ENCODE data around the gene ADGRD1. TPM values are rescaled to one million over a fixed set of nuclear protein-coding genes. Genes with fewer than 3 reads are reported as not detected.

Gene ADGRD1
- total and polyA plus RNA-seq, 2 of the 8 experiments (the other 6 are each of a cell fraction or from before 2014, with no cell fraction given) = 0.36 to 0.48 TPM

GRCh38 chr12:131152587-131152986 lies 198.9 kb downstream of the ADGRD1 start (continued):
- TF ChIP-seq, protein P1, sequence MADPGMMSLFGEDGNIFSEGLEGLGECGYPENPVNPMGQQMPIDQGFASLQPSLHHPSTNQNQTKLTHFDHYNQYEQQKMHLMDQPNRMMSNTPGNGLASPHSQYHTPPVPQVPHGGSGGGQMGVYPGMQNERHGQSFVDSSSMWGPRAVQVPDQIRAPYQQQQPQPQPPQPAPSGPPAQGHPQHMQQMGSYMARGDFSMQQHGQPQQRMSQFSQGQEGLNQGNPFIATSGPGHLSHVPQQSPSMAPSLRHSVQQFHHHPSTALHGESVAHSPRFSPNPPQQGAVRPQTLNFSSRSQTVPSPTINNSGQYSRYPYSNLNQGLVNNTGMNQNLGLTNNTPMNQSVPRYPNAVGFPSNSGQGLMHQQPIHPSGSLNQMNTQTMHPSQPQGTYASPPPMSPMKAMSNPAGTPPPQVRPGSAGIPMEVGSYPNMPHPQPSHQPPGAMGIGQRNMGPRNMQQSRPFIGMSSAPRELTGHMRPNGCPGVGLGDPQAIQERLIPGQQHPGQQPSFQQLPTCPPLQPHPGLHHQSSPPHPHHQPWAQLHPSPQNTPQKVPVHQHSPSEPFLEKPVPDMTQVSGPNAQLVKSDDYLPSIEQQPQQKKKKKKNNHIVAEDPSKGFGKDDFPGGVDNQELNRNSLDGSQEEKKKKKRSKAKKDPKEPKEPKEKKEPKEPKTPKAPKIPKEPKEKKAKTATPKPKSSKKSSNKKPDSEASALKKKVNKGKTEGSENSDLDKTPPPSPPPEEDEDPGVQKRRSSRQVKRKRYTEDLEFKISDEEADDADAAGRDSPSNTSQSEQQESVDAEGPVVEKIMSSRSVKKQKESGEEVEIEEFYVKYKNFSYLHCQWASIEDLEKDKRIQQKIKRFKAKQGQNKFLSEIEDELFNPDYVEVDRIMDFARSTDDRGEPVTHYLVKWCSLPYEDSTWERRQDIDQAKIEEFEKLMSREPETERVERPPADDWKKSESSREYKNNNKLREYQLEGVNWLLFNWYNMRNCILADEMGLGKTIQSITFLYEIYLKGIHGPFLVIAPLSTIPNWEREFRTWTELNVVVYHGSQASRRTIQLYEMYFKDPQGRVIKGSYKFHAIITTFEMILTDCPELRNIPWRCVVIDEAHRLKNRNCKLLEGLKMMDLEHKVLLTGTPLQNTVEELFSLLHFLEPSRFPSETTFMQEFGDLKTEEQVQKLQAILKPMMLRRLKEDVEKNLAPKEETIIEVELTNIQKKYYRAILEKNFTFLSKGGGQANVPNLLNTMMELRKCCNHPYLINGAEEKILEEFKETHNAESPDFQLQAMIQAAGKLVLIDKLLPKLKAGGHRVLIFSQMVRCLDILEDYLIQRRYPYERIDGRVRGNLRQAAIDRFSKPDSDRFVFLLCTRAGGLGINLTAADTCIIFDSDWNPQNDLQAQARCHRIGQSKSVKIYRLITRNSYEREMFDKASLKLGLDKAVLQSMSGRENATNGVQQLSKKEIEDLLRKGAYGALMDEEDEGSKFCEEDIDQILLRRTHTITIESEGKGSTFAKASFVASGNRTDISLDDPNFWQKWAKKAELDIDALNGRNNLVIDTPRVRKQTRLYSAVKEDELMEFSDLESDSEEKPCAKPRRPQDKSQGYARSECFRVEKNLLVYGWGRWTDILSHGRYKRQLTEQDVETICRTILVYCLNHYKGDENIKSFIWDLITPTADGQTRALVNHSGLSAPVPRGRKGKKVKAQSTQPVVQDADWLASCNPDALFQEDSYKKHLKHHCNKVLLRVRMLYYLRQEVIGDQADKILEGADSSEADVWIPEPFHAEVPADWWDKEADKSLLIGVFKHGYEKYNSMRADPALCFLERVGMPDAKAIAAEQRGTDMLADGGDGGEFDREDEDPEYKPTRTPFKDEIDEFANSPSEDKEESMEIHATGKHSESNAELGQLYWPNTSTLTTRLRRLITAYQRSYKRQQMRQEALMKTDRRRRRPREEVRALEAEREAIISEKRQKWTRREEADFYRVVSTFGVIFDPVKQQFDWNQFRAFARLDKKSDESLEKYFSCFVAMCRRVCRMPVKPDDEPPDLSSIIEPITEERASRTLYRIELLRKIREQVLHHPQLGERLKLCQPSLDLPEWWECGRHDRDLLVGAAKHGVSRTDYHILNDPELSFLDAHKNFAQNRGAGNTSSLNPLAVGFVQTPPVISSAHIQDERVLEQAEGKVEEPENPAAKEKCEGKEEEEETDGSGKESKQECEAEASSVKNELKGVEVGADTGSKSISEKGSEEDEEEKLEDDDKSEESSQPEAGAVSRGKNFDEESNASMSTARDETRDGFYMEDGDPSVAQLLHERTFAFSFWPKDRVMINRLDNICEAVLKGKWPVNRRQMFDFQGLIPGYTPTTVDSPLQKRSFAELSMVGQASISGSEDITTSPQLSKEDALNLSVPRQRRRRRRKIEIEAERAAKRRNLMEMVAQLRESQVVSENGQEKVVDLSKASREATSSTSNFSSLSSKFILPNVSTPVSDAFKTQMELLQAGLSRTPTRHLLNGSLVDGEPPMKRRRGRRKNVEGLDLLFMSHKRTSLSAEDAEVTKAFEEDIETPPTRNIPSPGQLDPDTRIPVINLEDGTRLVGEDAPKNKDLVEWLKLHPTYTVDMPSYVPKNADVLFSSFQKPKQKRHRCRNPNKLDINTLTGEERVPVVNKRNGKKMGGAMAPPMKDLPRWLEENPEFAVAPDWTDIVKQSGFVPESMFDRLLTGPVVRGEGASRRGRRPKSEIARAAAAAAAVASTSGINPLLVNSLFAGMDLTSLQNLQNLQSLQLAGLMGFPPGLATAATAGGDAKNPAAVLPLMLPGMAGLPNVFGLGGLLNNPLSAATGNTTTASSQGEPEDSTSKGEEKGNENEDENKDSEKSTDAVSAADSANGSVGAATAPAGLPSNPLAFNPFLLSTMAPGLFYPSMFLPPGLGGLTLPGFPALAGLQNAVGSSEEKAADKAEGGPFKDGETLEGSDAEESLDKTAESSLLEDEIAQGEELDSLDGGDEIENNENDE (IDR thresholded peaks at IDR 0.05; ENCODE audit: insufficient replicate concordance, low read length) = no peak
- TF ChIP-seq CHD2 (IDR thresholded peaks at IDR 0.05; ENCODE audit: low read length) (no peak), SIN3A (conservative IDR thresholded peaks at IDR 0.05 in 1 of 2, IDR thresholded peaks at IDR 0.05 in 1 of 2; ENCODE audit: low read depth in 1 of 2, low read length in 2 of 2) (no peak), CTCF (IDR thresholded peaks at IDR 0.05; ENCODE audit: control extremely low read depth in 1 of 3, insufficient read depth in 1 of 3, low read depth in 1 of 3, low read length in 3 of 3) (no peak), HDAC6 (IDR thresholded peaks at IDR 0.05; ENCODE audit: low read depth, low read length) (no peak), MAFK (IDR thresholded peaks at IDR 0.05; ENCODE audit: low read depth, low read length) (no peak), RXRA (IDR thresholded peaks at IDR 0.05; ENCODE audit: insufficient read depth, low read depth, low read length) (no peak), KDM5A (IDR thresholded peaks at IDR 0.05; ENCODE audit: low read length) (no peak), KDM4A (IDR thresholded peaks at IDR 0.05; ENCODE audit: low read depth, low read length, severe bottlenecking) (no peak)

Measured in H1 (cell line).